ENCODE measurements around the gene SUSD3.

DNA sequence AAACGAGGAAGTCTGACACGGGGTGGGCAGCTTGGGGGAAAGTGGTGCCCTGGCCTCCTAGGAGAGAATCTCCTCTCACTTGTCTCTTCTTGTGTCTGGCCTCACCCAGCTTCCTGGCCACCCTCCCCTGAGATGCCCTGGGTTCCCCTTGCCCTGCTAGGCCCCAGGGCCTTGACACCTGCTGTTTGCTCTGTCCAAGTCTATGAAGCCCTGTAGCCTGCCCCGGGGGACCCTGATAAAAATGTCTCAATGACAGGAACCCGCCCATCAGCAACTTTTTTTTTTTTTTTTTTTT is 35.0 kb upstream of the SUSD3 start:
- TF ChIP-seq, protein P1, sequence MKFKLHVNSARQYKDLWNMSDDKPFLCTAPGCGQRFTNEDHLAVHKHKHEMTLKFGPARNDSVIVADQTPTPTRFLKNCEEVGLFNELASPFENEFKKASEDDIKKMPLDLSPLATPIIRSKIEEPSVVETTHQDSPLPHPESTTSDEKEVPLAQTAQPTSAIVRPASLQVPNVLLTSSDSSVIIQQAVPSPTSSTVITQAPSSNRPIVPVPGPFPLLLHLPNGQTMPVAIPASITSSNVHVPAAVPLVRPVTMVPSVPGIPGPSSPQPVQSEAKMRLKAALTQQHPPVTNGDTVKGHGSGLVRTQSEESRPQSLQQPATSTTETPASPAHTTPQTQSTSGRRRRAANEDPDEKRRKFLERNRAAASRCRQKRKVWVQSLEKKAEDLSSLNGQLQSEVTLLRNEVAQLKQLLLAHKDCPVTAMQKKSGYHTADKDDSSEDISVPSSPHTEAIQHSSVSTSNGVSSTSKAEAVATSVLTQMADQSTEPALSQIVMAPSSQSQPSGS (CRISPR knock-in tag; IDR thresholded peaks at IDR 0.05; ENCODE audit: borderline replicate concordance, low read depth), result no peak
- TF ChIP-seq, protein P2, sequence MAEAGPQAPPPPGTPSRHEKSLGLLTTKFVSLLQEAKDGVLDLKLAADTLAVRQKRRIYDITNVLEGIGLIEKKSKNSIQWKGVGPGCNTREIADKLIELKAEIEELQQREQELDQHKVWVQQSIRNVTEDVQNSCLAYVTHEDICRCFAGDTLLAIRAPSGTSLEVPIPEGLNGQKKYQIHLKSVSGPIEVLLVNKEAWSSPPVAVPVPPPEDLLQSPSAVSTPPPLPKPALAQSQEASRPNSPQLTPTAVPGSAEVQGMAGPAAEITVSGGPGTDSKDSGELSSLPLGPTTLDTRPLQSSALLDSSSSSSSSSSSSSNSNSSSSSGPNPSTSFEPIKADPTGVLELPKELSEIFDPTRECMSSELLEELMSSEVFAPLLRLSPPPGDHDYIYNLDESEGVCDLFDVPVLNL (CRISPR knock-in tag; IDR thresholded peaks at IDR 0.05; ENCODE audit: borderline replicate concordance, low read depth), result no peak
- TF ChIP-seq, protein P3, sequence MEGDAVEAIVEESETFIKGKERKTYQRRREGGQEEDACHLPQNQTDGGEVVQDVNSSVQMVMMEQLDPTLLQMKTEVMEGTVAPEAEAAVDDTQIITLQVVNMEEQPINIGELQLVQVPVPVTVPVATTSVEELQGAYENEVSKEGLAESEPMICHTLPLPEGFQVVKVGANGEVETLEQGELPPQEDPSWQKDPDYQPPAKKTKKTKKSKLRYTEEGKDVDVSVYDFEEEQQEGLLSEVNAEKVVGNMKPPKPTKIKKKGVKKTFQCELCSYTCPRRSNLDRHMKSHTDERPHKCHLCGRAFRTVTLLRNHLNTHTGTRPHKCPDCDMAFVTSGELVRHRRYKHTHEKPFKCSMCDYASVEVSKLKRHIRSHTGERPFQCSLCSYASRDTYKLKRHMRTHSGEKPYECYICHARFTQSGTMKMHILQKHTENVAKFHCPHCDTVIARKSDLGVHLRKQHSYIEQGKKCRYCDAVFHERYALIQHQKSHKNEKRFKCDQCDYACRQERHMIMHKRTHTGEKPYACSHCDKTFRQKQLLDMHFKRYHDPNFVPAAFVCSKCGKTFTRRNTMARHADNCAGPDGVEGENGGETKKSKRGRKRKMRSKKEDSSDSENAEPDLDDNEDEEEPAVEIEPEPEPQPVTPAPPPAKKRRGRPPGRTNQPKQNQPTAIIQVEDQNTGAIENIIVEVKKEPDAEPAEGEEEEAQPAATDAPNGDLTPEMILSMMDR (IDR thresholded peaks at IDR 0.05), result no peak
- TF ChIP-seq, protein P4, sequence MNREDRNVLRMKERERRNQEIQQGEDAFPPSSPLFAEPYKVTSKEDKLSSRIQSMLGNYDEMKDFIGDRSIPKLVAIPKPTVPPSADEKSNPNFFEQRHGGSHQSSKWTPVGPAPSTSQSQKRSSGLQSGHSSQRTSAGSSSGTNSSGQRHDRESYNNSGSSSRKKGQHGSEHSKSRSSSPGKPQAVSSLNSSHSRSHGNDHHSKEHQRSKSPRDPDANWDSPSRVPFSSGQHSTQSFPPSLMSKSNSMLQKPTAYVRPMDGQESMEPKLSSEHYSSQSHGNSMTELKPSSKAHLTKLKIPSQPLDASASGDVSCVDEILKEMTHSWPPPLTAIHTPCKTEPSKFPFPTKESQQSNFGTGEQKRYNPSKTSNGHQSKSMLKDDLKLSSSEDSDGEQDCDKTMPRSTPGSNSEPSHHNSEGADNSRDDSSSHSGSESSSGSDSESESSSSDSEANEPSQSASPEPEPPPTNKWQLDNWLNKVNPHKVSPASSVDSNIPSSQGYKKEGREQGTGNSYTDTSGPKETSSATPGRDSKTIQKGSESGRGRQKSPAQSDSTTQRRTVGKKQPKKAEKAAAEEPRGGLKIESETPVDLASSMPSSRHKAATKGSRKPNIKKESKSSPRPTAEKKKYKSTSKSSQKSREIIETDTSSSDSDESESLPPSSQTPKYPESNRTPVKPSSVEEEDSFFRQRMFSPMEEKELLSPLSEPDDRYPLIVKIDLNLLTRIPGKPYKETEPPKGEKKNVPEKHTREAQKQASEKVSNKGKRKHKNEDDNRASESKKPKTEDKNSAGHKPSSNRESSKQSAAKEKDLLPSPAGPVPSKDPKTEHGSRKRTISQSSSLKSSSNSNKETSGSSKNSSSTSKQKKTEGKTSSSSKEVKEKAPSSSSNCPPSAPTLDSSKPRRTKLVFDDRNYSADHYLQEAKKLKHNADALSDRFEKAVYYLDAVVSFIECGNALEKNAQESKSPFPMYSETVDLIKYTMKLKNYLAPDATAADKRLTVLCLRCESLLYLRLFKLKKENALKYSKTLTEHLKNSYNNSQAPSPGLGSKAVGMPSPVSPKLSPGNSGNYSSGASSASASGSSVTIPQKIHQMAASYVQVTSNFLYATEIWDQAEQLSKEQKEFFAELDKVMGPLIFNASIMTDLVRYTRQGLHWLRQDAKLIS (CRISPR knock-in tag; IDR thresholded peaks at IDR 0.05; ENCODE audit: borderline replicate concordance), result no peak
- TF ChIP-seq NR1H2 (CRISPR knock-in tag; IDR thresholded peaks at IDR 0.05) (no peak), GRHL2 (CRISPR knock-in tag; IDR thresholded peaks at IDR 0.05; ENCODE audit: insufficient replicate concordance, severe bottlenecking) (no peak), RELA (CRISPR knock-in tag; IDR thresholded peaks at IDR 0.05; ENCODE audit: borderline replicate concordance) (no peak), PRRX2 (CRISPR knock-in tag; IDR thresholded peaks at IDR 0.05) (no peak), SMAD4 (CRISPR knock-in tag; IDR thresholded peaks at IDR 0.05) (no peak), SP1 (CRISPR knock-in tag; conservative IDR thresholded peaks at IDR 0.05) (no peak), ZNF671 (CRISPR knock-in tag; IDR thresholded peaks at IDR 0.05) (no peak)
- TF ChIP-seq, protein P5, sequence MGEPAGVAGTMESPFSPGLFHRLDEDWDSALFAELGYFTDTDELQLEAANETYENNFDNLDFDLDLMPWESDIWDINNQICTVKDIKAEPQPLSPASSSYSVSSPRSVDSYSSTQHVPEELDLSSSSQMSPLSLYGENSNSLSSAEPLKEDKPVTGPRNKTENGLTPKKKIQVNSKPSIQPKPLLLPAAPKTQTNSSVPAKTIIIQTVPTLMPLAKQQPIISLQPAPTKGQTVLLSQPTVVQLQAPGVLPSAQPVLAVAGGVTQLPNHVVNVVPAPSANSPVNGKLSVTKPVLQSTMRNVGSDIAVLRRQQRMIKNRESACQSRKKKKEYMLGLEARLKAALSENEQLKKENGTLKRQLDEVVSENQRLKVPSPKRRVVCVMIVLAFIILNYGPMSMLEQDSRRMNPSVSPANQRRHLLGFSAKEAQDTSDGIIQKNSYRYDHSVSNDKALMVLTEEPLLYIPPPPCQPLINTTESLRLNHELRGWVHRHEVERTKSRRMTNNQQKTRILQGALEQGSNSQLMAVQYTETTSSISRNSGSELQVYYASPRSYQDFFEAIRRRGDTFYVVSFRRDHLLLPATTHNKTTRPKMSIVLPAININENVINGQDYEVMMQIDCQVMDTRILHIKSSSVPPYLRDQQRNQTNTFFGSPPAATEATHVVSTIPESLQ (CRISPR knock-in tag; IDR thresholded peaks at IDR 0.05), result no peak
- TF ChIP-seq, protein P6, sequence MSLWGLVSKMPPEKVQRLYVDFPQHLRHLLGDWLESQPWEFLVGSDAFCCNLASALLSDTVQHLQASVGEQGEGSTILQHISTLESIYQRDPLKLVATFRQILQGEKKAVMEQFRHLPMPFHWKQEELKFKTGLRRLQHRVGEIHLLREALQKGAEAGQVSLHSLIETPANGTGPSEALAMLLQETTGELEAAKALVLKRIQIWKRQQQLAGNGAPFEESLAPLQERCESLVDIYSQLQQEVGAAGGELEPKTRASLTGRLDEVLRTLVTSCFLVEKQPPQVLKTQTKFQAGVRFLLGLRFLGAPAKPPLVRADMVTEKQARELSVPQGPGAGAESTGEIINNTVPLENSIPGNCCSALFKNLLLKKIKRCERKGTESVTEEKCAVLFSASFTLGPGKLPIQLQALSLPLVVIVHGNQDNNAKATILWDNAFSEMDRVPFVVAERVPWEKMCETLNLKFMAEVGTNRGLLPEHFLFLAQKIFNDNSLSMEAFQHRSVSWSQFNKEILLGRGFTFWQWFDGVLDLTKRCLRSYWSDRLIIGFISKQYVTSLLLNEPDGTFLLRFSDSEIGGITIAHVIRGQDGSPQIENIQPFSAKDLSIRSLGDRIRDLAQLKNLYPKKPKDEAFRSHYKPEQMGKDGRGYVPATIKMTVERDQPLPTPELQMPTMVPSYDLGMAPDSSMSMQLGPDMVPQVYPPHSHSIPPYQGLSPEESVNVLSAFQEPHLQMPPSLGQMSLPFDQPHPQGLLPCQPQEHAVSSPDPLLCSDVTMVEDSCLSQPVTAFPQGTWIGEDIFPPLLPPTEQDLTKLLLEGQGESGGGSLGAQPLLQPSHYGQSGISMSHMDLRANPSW (CRISPR knock-in tag; conservative IDR thresholded peaks at IDR 0.05; ENCODE audit: low read depth), result no peak
